GM12878 (cell line): ENCODE results near the gene TRIM17. TPM values are rescaled to one million over a fixed set of nuclear protein-coding genes. Genes with fewer than 3 reads are reported as not detected.

ENCODE experiments used
- ATAC-seq: fragments of 200-7000 bp; cut with Tn5 transposase; 3 replicates; pipeline ENCODE4 v1.9.1; 2020; ENCODE audit warnings: mild to moderate bottlenecking, moderate library complexity
- BruUV-seq: library from RNA; stranded (reverse); fragments of 400-500 nt; replicated peaks from 2 replicates; lab custom pipeline; 2021; lab: Mats Ljungman, UMichigan
- CTCF ChIA-PET: fragments of 300-600 bp; sonication (Branson Sonifier 250); formaldehyde crosslinking; extraction: SDS; loops from one replicate; lab custom pipeline; 2021; ENCODE audit warnings: inconsistent platforms; lab: Yijun Ruan, JAX
- POLR2A ChIA-PET: fragments of 350-600 bp; formaldehyde crosslinking; extraction: SDS; loops from one replicate; lab custom pipeline; 2021; ENCODE audit warnings: inconsistent platforms; lab: Charles Lee
- RAD21 ChIA-PET: fragments of 300-600 bp; sonication (Branson Sonifier 250); formaldehyde crosslinking; loops from one replicate; lab custom pipeline; 2023; ENCODE audit warnings: antibody characterized with exemption; ENCODE audit not compliant: unreplicated experiment; lab: Charles Lee
- SMC1A ChIA-PET: fragments of 300-600 bp; sonication (Branson Sonifier 250); formaldehyde crosslinking; loops from one replicate; lab custom pipeline; 2023; ENCODE audit not compliant: unreplicated experiment, uncharacterized antibody; lab: Charles Lee
- DNase-seq: peaks from one replicate; pipeline ENCODE4 v3.0.0-alpha.2; 2011; ENCODE audit warnings: low read depth, low spot score
- FAIRE-seq: peaks from 3 replicates; lab custom pipeline; 2011; peaks lifted over from hg19 to GRCh38; lab: Jason Lieb, UNC
- H2AFZ ChIP-seq: 2 replicates; pipeline ENCODE4 v1.6.0; 2011; ENCODE audit warnings: low read depth, low read length, control low read depth; ENCODE audit not compliant: control insufficient read depth
- H3K27ac ChIP-seq: 2 replicates; pipeline ENCODE4 v1.5.1; 2011; ENCODE audit warnings: control low read depth; ENCODE audit not compliant: control insufficient read depth, insufficient read depth
- H3K27me3 ChIP-seq, 2 experiments: replicated peaks in 1 of 2; 2 replicates each; pipeline versions ENCODE4 v1.6.0 to v1.6.1; 2011; ENCODE audit warnings: low read length in 1 of 2; ENCODE audit not compliant: control insufficient read depth in 2 of 2, insufficient read depth in 2 of 2
- H3K36me3 ChIP-seq, 2 experiments: 2 replicates each; pipeline ENCODE4 v1.5.1; 2011; ENCODE audit warnings: low read length in 1 of 2; ENCODE audit not compliant: control insufficient read depth in 2 of 2, insufficient read depth in 2 of 2
- H3K4me1 ChIP-seq: 2 replicates; pipeline ENCODE4 v1.6.1; 2011; ENCODE audit warnings: mild to moderate bottlenecking, low read length, moderate library complexity, mixed read lengths; ENCODE audit not compliant: control insufficient read depth, insufficient read depth
- H3K4me2 ChIP-seq: 2 replicates; pipeline ENCODE4 v1.6.0; 2011; ENCODE audit warnings: control low read depth; ENCODE audit not compliant: control insufficient read depth, insufficient read depth
- H3K4me3 ChIP-seq: fragments of 200-600 bp; sonication (generic); 2 replicates; pipeline ENCODE4 v1.5.1; 2016
- H3K79me2 ChIP-seq: 2 replicates; pipeline ENCODE4 v1.6.0; 2011; ENCODE audit warnings: low read length; ENCODE audit not compliant: control insufficient read depth, insufficient read depth
- H3K9ac ChIP-seq: 2 replicates; pipeline ENCODE4 v1.8.0; 2011; ENCODE audit warnings: low read length, control low read depth, mixed read lengths; ENCODE audit not compliant: control insufficient read depth, insufficient read depth
- H3K9me3 ChIP-seq: replicated peaks from 3 replicates; pipeline ENCODE4 v1.5.1; 2011; ENCODE audit warnings: mild to moderate bottlenecking, low read length; ENCODE audit not compliant: control insufficient read depth, insufficient read depth
- H4K20me1 ChIP-seq: 2 replicates; pipeline ENCODE4 v1.6.0; 2011; ENCODE audit not compliant: control insufficient read depth, insufficient read depth
- ATF3 ChIP-seq: IDR thresholded peaks from 2 replicates; pipeline ENCODE4 v1.6.1; 2011; ENCODE audit warnings: low read depth, mild to moderate bottlenecking, low read length, moderate library complexity, borderline replicate concordance; ENCODE audit errors: extremely low read depth
- BHLHE40 ChIP-seq, 2 experiments: fragments of 450-650 bp in 1 of 2; IDR thresholded peaks; 2 replicates each; pipeline ENCODE4 v1.6.1; 2011 to 2017; ENCODE audit warnings: low read depth in 2 of 2, borderline replicate concordance in 1 of 2, improper control_type of control experiment in 1 of 2, low read length in 1 of 2, mild to moderate bottlenecking in 1 of 2
- ZBTB40 ChIP-seq: fragments of 450-650 bp; IDR thresholded peaks from 2 replicates; pipeline ENCODE4 v1.6.1; 2016; ENCODE audit warnings: mild to moderate bottlenecking, moderate library complexity, borderline replicate concordance
- WGBS: methylation state at CpG from one replicate; pipeline ENCODE4 v1.1.6; 2016; ENCODE audit warnings: low lambda C conversion rate; ENCODE audit not compliant: insufficient replicate concordance, insufficient coverage; ENCODE audit errors: missing lambda C conversion rate; 5-methylcytosine and 5-hydroxymethylcytosine counted together
- in situ Hi-C: fragments of 300-500 bp; cut with MboI; formaldehyde crosslinking; loops from 9 replicates; pipeline ENCODE4 v1.14.3; 2018; ENCODE audit warnings: mixed read lengths
- intact Hi-C: fragments of 100-400 bp; cut with micrococcal nuclease; formaldehyde crosslinking; loops from one replicate; pipeline ENCODE4 v1.14.2; 2022; ENCODE audit not compliant: unreplicated experiment
- polyA plus RNA-seq, 11 experiments: library from polyadenylated mRNA; depleted of rRNA in 4 of 11; unstranded in 6 of 11; stranded (reverse) in 5 of 11; fragments of >200 nt; fragmentation: Nextera tagmentation in 4 of 11; fragmentation: Illumina TruSeq in 1 of 11; extraction: Ambion mirVana in 4 of 11; extraction: Trizol in 1 of 11; gene quantifications; 1 replicate in 1 of 11; 2 replicates in 10 of 11; pipeline versions ENCODE4 v1.2.1 to v1.2.3, GENCODE V29; 2011 to 2016; ENCODE audit warnings: inconsistent platforms in 2 of 11, missing spikeins in 2 of 11, low read depth in 1 of 11
- total RNA-seq, 4 experiments: library from RNA; depleted of rRNA in 3 of 4; stranded (reverse); fragments of >200 nt in 3 of 4; fragmentation: Illumina TruSeq in 1 of 4; extraction: Trizol in 1 of 4; gene quantifications; 2 replicates each; pipeline versions ENCODE4 v1.2.1 to v1.2.3, GENCODE V29; 2013 to 2021

Gene TRIM17
- total and polyA plus RNA-seq, 10 of the 15 experiments (the other 5 are each of a cell fraction or from before 2014, with no cell fraction given), result 0.16 to 0.32 TPM; not detected in 8

- Histone ChIP-seq H3K4me1 (no peaks in the 10 kb centered on the region; the same call in 1 of the 2 replicates), H2AFZ (peak overlapping the region; percentile 51), H3K4me3 (peak overlapping the region; percentile 47; the same call in 1 of the 2 replicates), H3K4me2 (peak overlapping the region; percentile 60), H4K20me1 (no peaks in the 10 kb centered on the region), H3K79me2 (no peaks in the 10 kb centered on the region), H3K36me3 (no peaks in the 10 kb centered on the region), H3K27me3 (peaks cover 2 to 8% of the 10 kb centered on the region in 2 experiments), H3K27ac (no peak overlapping the region), H3K9me3 (no peaks in the 10 kb centered on the region), H3K9ac (no peak overlapping the region; the same call in 1 of the 2 replicates)
- ATAC-seq (no peak; the same call in 2 of the 3 replicates), DNase-seq (no peak), FAIRE-seq (no peak)
- intact Hi-C loops, result no loop called here
- ChIA-PET POLR2A (no interaction called here), CTCF (no interaction called here), RAD21 (no interaction called here), SMC1A (no interaction called here)
- 13% methylated on average over 16 of the region's 16 CpGs for WGBS
- TF ChIP-seq BHLHE40 (IDR thresholded peaks at IDR 0.05; ENCODE audit: borderline replicate concordance in 1 of 2, low read depth in 2 of 2, low read length in 1 of 2), result no peak
- no peak for TF ChIP-seq ATF3
- peak; percentile 62 for TF ChIP-seq ZBTB40
- BruUV-seq, result no TSS peak
- in situ Hi-C loops, result no loop called here
These were observed 28.8 kb upstream of the TRIM17 start for GRCh38 chr1:228445490-228445842.
